Spleen (tissue), 7 donors: Measurements from ENCODE around the gene KCNT1.

Source experiments
- CTCF ChIP-seq, 11 experiments: fragments of 200-600 bp in 7 of 11; fragments of 450-650 bp in 4 of 11; sonication (generic) in 4 of 11; IDR thresholded peaks in 8 of 11; conservative IDR thresholded peaks in 3 of 11; 1 replicate in 7 of 11; 2 replicates in 4 of 11; pipeline versions ENCODE4 v1.4.0 to v1.8.0; 2016 to 2021; ENCODE audit warnings: antibody characterized with exemption in 11 of 11, inconsistent platforms in 4 of 11, mild to moderate bottlenecking in 1 of 11
- POLR2A ChIP-seq, 3 donors: fragments of 450-650 bp; IDR thresholded peaks; one replicate each; pipeline ENCODE4 v1.5.1; 2017; ENCODE audit warnings: antibody characterized with exemption in 3 of 3, mild to moderate bottlenecking in 1 of 3
- POLR2AphosphoS5 ChIP-seq, 3 donors: sonication (generic); formaldehyde crosslinking; IDR thresholded peaks; one replicate each; pipeline ENCODE4 v1.5.1; 2017; ENCODE audit warnings: antibody characterized with exemption in 3 of 3
- donor health status: DM: no; HTN: no; CAD: no; lungs with moderate emphysema.
- donor health status: DM: no; HTN: no; CAD: no.
- donor health status: DM: no; HTN: no; CAD: no.

- no peak for TF ChIP-seq POLR2AphosphoS5 (IDR thresholded peaks at IDR 0.05)
- no peak for TF ChIP-seq CTCF (IDR thresholded peaks at IDR 0.05 in 8 of 11, conservative IDR thresholded peaks at IDR 0.05 in 3 of 11)
- TF ChIP-seq POLR2A (IDR thresholded peaks at IDR 0.05) = no peak
These were observed 117.9 kb downstream of the KCNT1 start for GRCh38 chr9:135819905-135820304.
